ENCODE results near the gene RHOF.

The RHOF gene

DNA sequence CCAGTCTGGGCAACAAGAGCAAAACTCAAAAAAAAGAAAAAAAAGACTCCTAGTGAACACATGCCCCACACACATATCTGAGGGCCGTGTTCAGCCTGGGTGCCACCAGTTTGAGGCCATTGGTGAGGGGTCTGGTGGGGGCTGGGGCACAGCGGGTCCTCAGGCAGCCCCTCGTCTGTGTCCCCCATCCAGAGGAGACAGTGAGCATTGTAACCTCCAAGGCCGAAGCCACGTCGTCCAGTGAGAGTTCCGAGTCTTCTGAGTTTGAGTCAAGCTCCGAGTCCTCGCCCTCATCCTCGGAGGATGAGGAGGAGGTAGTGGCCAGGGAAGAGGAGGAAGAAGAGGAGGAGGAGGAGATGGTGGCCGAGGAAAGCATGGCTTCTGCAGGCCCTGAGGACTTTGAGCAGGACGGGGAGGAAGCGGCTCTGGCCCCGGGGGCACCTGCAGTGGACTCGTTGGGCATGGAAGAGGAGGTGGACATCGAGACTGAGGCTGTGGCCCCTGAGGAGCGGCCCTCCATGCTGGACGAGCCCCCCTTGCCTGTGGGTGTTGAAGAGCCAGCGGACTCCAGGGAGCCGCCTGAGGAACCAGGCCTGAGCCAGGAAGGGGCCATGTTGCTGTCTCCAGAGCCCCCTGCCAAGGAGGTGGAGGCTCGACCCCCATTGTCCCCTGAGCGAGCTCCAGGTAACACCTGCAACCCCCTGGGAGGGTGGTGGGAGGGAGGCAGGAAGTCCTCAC is 25.9 kb upstream of the RHOF start:
- Histone ChIP-seq H3K4me2 (ENCODE audit: low read length) (no peak overlapping the region), H3K27me3 (ENCODE audit: insufficient read depth, low read length) (no peaks in the 10 kb centered on the region), H3K27ac (ENCODE audit: low read depth, low read length, poor library complexity, severe bottlenecking) (no peak overlapping the region)

DNA sequence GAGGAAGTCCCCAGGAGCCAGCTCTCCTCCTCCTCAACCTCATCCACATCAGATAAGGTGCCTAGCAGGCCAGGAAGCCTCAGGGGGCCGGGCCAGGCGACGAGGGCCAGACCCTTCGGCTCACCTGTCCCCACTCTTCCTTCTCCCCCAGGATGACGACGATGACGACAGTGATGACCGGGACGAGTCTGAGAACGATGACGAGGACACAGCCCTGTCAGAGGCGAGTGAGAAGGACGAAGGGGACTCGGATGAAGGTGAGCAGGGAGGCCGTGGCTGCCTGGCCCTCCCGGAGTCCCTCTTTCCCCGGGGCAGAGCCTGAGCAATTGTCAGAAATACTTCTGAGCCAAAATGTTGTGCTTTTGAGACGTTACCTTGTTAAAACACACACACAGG is 24.2 kb upstream of the RHOF start:
- TF ChIP-seq, protein P1, sequence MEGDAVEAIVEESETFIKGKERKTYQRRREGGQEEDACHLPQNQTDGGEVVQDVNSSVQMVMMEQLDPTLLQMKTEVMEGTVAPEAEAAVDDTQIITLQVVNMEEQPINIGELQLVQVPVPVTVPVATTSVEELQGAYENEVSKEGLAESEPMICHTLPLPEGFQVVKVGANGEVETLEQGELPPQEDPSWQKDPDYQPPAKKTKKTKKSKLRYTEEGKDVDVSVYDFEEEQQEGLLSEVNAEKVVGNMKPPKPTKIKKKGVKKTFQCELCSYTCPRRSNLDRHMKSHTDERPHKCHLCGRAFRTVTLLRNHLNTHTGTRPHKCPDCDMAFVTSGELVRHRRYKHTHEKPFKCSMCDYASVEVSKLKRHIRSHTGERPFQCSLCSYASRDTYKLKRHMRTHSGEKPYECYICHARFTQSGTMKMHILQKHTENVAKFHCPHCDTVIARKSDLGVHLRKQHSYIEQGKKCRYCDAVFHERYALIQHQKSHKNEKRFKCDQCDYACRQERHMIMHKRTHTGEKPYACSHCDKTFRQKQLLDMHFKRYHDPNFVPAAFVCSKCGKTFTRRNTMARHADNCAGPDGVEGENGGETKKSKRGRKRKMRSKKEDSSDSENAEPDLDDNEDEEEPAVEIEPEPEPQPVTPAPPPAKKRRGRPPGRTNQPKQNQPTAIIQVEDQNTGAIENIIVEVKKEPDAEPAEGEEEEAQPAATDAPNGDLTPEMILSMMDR (IDR thresholded peaks at IDR 0.05; ENCODE audit: low read length): no peak
- TF ChIP-seq EZH2 (IDR thresholded peaks at IDR 0.05; ENCODE audit: borderline replicate concordance, low read length): no peak
- no peaks in the 10 kb centered on the region for H3K9me2 ChIP-seq (ENCODE audit: low read depth, low read length)
- peaks cover 13% of the 10 kb centered on the region for H3K4me1 ChIP-seq (ENCODE audit: insufficient read depth, low read length, severe bottlenecking)
- H3K9ac ChIP-seq (ENCODE audit: low read length): no peak overlapping the region
- H2AFZ ChIP-seq (ENCODE audit: low read length): no peak overlapping the region
- peaks cover 68% of the 10 kb centered on the region for H3K36me3 ChIP-seq (ENCODE audit: insufficient read depth, low read length)
- H3K4me3 ChIP-seq (ENCODE audit: low read depth, low read length, poor library complexity, severe bottlenecking): no peak overlapping the region
- no peaks in the 10 kb centered on the region for H3K9me3 ChIP-seq (ENCODE audit: low read length)
- H4K20me1 ChIP-seq (ENCODE audit: insufficient read depth, low read length): no peaks in the 10 kb centered on the region
- no peak overlapping the region for H3K27ac ChIP-seq (ENCODE audit: low read depth, low read length, poor library complexity, severe bottlenecking)
- H3K27me3 ChIP-seq (ENCODE audit: insufficient read depth, low read length): no peaks in the 10 kb centered on the region
- no peaks in the 10 kb centered on the region for H3K79me2 ChIP-seq (ENCODE audit: insufficient read depth, low read length)
- H3F3A ChIP-seq (ENCODE audit: insufficient read depth, low read length): no peaks in the 10 kb centered on the region
- H3K4me2 ChIP-seq (ENCODE audit: low read length): no peak overlapping the region

More for the DNA sequence above, 25.9 kb upstream of the RHOF start:
- no peaks in the 10 kb centered on the region for H3K9me2 ChIP-seq (ENCODE audit: low read depth, low read length)
- no peaks in the 10 kb centered on the region for H3F3A ChIP-seq (ENCODE audit: insufficient read depth, low read length)
- H3K9me3 ChIP-seq (ENCODE audit: low read length): no peaks in the 10 kb centered on the region
- no peaks in the 10 kb centered on the region for H3K4me1 ChIP-seq (ENCODE audit: insufficient read depth, low read length, severe bottlenecking)
- TF ChIP-seq EZH2 (IDR thresholded peaks at IDR 0.05; ENCODE audit: borderline replicate concordance, low read length): no peak
- TF ChIP-seq, protein P1 (IDR thresholded peaks at IDR 0.05; ENCODE audit: low read length): peak; percentile 18; the same call in 1 of the 2 replicates
- H3K4me3 ChIP-seq (ENCODE audit: low read depth, low read length, poor library complexity, severe bottlenecking): no peak overlapping the region
- no peaks in the 10 kb centered on the region for H4K20me1 ChIP-seq (ENCODE audit: insufficient read depth, low read length)
- H2AFZ ChIP-seq (ENCODE audit: low read length): no peak overlapping the region
- no peak overlapping the region for H3K9ac ChIP-seq (ENCODE audit: low read length)
- no peaks in the 10 kb centered on the region for H3K79me2 ChIP-seq (ENCODE audit: insufficient read depth, low read length)
- peaks cover 77% of the 10 kb centered on the region for H3K36me3 ChIP-seq (ENCODE audit: insufficient read depth, low read length)

DNA sequence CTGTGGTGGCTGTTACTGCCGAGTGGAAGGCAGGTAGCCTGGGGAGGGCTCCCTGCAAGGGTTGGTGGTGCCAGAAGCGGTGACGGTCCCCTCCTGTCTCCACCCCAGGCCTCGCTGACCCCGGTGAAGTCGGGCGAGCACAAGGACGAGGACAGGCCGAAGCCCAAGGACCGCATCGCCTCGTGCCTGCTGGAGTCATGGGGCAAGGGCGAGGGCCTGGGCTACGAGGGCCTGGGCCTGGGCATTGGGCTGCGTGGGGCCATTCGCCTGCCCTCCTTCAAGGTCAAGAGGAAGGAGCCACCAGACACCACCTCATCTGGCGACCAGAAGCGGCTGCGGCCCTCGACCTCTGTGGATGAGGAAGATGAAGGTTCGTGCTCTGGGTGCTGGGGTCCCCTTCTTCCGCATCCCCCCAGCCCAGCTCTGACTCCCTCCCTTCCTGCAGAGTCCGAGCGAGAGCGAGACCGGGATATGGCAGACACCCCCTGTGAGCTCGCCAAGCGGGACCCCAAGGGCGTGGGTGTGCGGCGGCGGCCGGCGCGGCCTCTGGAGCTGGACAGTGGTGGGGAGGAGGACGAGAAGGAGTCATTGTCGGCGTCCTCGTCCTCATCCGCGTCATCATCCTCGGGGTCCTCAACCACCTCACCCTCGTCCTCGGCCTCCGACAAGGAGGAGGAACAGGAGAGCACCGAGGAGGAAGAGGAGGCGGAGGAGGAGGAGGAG is 23.6 kb upstream of the RHOF start:
- Histone ChIP-seq H3F3A (ENCODE audit: insufficient read depth, low read length) (no peaks in the 10 kb centered on the region), H3K27me3 (ENCODE audit: insufficient read depth, low read length) (no peaks in the 10 kb centered on the region), H3K9ac (ENCODE audit: low read length) (no peak overlapping the region), H3K9me2 (ENCODE audit: low read depth, low read length) (no peaks in the 10 kb centered on the region), H3K27ac (ENCODE audit: low read depth, low read length, poor library complexity, severe bottlenecking) (no peak overlapping the region), H2AFZ (ENCODE audit: low read length) (no peak overlapping the region), H4K20me1 (ENCODE audit: insufficient read depth, low read length) (no peaks in the 10 kb centered on the region), H3K79me2 (ENCODE audit: insufficient read depth, low read length) (no peaks in the 10 kb centered on the region), H3K4me2 (ENCODE audit: low read length) (no peak overlapping the region), H3K36me3 (ENCODE audit: insufficient read depth, low read length) (peaks cover 63% of the 10 kb centered on the region), H3K9me3 (ENCODE audit: low read length) (no peaks in the 10 kb centered on the region), H3K4me1 (ENCODE audit: insufficient read depth, low read length, severe bottlenecking) (peaks cover 17% of the 10 kb centered on the region), H3K4me3 (ENCODE audit: low read depth, low read length, poor library complexity, severe bottlenecking) (no peak overlapping the region)
- no peak for TF ChIP-seq EZH2 (IDR thresholded peaks at IDR 0.05; ENCODE audit: borderline replicate concordance, low read length)
- TF ChIP-seq, protein P1 (IDR thresholded peaks at IDR 0.05; ENCODE audit: low read length): no peak

Data from OCI-LY1 (cell line).